GM18873 (cell line): ENCODE measurements around the gene BCL11B.

Experiments used
- ATAC-seq: cut with Tn5 transposase; IDR thresholded peaks from one replicate; pipeline ENCODE4 v1.9.1; 2021; ENCODE audit warnings: mild to moderate bottlenecking, moderate library complexity, moderate number of reproducible peaks; ENCODE audit not compliant: unreplicated experiment, low FRiP score

BCL11B gene

GRCh38 chr14:99203801-99204200 is 68.2 kb downstream of the BCL11B start:
- no peak for ATAC-seq

GRCh38 chr14:99203080-99203479 is 68.9 kb downstream of the BCL11B start:
- no peak for ATAC-seq

GRCh38 chr14:99202516-99202915 is 69.5 kb downstream of the BCL11B start:
- no peak for ATAC-seq

GRCh38 chr14:99201351-99202073 is 70.5 kb downstream of the BCL11B start:
- ATAC-seq: no peak

- ATAC-seq: no peak
Measured at GRCh38 chr14:99200654-99201005, 71.4 kb downstream of the BCL11B start.

GRCh38 chr14:99199846-99200653 is 71.9 kb downstream of the BCL11B start:
- no peak for ATAC-seq

GRCh38 chr14:99198746-99199502 is 73.1 kb downstream of the BCL11B start:
- no peak for ATAC-seq

GRCh38 chr14:99196310-99196650 is 75.7 kb downstream of the BCL11B start:
- ATAC-seq: no peak

GRCh38 chr14:99195602-99196309 is 76.2 kb downstream of the BCL11B start:
- no peak for ATAC-seq

- ATAC-seq: no peak
Measured at GRCh38 chr14:99194736-99195135, 77.3 kb downstream of the BCL11B start.

GRCh38 chr14:99194136-99194535 is 77.9 kb downstream of the BCL11B start:
- ATAC-seq: no peak

GRCh38 chr14:99192830-99193229 is 79.2 kb downstream of the BCL11B start:
- ATAC-seq: no peak

- no peak for ATAC-seq
Measured at GRCh38 chr14:99192028-99192621, 79.9 kb downstream of the BCL11B start.

- ATAC-seq: no peak
Measured at GRCh38 chr14:99191395-99192027, 80.5 kb downstream of the BCL11B start.

GRCh38 chr14:99190696-99191394 is 81.2 kb downstream of the BCL11B start:
- no peak for ATAC-seq

GRCh38 chr14:99189201-99189801 is 82.7 kb downstream of the BCL11B start:
- no peak for ATAC-seq

GRCh38 chr14:99188731-99189191 is 83.2 kb downstream of the BCL11B start:
- no peak for ATAC-seq

- no peak for ATAC-seq
Measured at GRCh38 chr14:99187858-99188257, 84.1 kb downstream of the BCL11B start.
